Measurements from ENCODE around the gene FER.
"Not testable (repeated sequence)": the region's sequence is repeated elsewhere in the genome, so short reads cannot be mapped to it uniquely, and the experiment has no call there.

FER gene

DNA sequence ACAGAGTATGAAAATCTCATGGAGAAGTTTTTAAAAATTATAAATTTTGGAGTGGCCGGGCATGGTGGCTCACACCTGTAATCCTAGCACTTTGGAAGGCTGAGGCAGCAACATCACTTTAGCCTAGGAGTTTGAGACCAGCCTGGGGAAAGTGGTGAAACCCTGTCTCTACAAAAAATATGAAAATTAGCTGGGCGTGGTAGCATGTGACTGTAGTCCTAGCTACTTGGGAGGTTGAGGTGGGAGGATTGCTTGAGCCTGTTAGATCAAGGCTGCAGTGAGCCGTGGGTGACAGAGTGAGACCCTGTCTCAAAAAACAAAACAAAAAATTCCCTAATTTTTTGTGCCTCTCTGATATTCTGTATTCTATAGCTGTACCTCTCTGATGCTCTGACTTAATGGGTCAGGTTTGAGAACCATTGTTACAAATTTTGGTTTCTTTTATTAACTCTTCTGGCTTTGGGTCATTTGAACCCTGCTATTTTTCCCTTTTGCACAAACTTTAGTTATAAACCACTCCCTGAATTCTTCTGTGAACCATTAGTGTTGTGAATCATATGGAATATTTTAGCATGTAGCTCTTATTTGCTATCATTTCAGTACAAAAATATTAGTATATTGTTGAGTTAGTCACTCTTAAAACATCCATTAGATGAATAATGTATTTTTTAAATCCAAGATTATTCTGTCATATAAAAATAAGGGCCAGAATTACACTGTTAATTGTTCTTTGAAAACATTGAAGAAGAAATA is 51.0 kb downstream of the FER start:
- DNase-seq (ENCODE audit: low spot score): no peak

DNA sequence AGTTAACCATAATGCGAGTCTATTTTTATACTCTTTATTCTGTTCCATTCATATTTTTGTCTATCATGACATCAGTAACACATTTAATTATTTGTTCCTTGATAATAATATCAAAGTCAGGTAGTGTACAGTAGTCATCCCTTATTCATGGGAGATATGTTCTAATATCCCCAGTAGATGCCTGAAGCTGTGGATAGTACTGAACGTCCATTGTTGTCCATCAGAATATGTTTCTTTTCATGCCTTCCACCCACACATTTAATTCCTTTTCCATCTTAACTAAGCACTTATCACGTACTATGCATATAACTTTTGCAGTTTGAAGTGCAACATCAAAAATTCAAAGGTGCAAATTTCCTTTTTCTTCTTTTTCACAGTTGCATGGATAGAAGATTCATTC is 53.6 kb downstream of the FER start:
- no peak for DNase-seq (ENCODE audit: low spot score)

DNA sequence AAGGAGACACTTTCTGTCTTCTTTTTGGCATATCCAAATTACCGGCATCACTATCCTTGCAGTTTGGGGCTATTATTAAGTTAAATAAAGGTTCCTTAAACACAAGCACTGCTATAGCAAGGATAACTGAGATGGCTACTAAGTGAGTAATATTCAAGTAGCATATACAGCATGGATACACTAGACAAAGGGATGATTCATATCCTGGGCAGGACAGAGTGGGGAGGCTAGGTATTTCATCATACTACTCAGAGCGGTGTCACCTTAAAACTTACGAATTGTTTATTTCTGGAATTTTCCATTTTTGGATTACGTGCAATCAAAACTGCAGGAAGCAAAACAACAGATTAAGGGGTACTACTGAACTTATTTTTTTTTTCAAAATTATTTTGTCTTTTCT is 54.1 kb downstream of the FER start:
- DNase-seq (ENCODE audit: low spot score): no peak

DNA sequence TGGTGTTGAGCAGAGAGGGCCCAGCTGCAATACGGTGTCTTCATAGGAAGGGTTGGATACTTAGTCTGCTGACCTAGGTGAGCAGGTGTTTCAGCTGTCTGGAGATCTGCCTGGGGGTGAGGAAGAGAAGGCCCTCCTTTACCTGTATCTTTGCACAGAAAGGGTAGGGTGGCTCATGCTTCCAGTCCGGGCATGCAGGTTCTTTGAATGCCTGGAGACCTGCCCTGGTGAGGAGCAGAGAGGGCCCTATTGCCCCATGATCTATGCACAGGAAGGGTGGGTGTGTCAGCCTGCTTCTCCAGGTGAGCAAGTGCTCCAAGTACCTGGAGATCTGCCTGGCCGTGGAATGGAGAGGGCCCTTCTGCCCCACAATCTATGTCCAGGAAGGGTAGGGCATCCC is 63.0 kb downstream of the FER start:
- DNase-seq (ENCODE audit: low spot score): no peak

DNA sequence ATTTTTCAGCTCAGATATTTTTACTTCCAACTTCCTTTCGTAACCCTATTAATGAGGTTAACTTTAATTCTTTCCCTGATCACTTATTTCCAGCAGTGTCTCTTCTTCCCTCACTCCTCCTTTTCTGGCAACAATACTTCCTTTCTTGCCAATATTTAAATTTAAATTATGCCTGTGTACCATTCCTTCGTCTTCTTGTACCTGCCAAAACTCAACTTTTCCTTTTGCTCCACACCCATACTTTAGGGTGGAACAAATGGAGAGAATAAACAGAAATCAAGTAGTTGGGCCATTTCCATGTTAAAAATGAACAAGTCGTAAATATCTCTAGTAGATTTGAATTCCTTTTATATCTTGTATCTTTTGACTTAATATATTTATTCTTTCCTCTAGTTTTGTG is 66.0 kb downstream of the FER start:
- DNase-seq (ENCODE audit: low spot score): no peak

DNA sequence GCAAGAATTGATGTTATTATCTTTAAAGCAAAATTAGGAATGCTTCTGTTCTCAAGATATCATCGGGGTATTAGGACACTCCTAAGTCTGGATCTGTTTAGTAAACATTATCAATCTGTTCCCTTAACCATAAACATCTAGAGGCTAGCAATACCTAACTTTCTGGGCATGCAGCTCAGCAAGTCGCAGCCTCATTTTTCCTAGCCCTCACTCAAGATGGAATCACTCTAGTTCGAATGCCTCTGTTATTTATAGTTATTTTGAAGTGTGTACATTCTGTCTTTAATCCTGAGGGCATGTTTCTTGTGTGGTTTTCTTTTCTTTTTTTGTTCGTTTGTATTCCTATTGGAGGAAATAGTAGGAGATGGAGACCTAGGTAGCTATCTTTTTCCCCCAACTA is 66.9 kb downstream of the FER start:
- DNase-seq (ENCODE audit: low spot score): no peak

DNA sequence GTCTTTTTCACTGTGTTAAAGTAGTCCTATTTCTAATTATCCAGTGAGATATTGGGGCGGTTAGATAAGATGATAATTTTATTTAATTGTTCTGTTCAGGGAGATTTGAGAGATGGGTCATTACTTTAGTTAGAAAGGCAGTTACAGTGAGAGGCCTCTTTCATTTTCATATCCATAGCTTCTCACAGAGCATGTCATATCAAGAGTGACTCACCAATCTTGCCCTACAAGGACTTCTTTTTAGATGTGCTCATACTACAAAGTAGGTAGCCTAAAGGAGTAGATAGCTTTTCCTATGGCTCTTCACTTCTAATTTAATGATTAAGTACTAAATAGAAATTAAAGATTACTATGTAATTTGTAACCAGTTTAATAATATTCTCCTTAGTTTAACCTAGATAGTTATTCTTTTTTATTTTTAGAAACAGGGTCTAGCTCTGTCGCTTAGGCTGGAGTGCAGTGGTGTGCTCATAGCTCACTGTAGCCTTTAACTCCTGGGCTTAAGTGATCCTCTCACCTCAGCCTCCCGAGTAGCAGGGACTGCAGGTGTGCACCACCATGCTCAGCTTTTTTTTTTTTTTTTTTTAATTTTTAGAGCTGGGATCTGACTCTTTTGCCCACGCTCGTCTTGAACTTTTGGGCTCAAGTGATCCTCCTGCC is 71.0 kb downstream of the FER start:
- DNase-seq (ENCODE audit: low spot score): no peak

DNA sequence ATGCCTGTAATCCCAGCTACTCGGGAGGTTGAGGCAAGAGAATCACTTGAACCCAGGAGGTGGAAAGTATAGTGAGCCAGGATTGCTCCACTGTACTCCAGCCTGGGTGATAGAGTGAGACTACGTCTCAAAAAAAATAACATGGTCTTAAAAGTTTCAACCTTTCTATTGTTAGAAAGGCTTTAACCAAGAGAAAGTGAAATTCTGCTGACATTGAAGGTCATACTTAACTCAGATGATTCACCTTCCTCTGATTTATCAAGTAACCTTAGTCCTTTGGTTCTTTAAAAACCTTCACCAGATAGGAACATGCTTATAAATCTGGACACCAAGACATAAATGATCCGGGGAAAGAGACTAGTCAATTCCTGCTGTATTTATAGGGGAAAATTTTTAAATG is 73.3 kb downstream of the FER start:
- DNase-seq (ENCODE audit: low spot score): no peak

DNA sequence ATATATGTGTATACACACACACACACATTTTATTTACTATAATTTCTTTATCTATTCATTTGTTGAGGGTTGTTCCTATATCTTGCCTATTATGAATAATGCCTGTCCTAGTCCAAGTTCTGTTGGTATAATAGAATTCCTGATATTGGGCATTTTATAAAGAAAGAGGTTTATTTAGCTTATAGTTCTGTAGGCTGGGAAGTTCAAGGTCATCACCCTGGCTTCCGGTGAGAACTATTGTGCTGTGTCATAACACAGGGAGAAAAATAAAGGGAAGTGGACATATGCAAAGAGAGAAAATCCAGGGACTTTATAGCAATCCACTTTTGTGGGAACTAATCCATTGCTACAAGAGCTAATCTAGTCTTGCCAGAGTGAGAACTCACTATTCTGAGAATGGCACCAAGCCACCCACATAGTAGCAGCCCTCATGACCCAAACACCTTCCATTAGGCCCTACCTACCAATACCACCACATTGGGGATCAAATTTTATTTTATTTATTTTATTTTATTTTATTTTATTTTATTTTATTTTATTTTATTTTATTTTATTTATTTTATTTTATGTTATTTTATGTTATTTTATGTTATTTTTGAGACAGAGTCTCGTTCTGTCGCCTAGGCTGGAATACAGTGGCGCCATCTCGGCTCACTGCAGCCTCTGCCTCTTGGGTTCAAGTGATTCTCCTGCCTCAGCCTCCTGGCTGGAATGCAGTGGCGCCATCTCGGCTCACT is 74.7 kb downstream of the FER start:
- no peak for DNase-seq (ENCODE audit: low spot score)

DNA sequence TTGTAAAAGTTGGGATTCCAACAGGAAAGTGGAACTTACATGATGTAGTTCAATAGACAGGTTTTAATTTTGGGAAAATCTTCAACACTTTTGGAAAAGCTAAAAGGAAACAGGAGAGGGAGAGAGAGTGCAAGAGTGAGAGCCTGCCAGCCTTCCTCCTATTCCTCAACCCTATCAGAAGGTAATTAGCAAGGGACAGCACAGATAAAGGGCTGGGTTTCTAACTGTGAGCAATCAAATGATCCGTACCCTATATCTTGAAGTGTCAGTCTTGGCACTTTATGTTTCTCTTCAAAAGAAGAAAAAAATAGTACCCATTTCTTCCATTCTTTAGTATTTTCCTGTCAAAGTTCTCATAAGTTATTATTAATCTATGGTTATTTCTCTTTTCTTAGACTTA is 79.4 kb downstream of the FER start:
- no peak for DNase-seq (ENCODE audit: low spot score)

DNA sequence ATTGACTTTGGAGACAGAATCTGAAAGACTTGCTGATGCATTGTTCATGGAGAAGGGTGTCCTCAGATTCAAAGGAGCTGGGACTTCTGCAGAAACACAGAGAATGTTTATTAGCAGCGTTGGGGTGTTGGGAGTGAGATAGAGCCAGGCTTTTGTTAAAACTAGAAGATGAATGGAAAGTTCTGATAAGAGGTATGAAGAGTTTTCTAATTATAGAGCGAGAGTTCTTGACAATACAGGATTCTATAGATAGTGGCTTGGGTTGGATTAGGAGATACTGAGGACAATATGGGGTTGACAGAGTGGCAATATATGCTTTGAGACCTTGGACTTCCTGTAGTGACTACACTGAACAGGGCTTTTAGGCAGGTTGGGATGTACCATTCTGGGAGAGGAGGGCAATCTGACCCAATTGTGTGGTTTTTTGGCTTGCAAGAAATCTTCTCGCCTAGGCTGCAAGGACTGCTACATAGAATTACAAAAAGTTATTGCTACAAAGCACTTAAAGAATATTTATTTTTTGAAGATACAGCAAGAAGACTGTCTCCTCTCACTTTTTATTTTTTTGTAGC is 83.1 kb downstream of the FER start:
- no peak for DNase-seq (ENCODE audit: low spot score)

DNA sequence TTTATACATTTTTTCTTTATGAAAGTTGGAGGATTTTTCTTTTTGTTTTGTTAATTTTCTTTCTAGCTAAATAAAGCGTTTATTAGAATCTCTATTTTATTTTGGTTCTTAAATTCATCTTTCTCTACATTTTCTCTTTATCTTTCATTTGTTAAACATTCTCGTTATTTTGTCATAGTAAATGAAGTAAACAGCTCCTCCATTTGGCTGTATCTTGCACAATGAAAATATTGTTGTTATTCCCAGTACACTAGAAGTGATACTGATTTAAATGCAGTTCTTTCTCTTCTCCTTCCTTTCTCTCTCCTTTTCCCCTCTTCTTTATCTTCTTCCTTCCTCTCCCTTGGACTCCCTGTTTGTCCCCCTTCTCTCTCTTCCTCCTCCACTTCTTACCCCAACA is 88.8 kb downstream of the FER start:
- no peak for DNase-seq (ENCODE audit: low spot score)

DNA sequence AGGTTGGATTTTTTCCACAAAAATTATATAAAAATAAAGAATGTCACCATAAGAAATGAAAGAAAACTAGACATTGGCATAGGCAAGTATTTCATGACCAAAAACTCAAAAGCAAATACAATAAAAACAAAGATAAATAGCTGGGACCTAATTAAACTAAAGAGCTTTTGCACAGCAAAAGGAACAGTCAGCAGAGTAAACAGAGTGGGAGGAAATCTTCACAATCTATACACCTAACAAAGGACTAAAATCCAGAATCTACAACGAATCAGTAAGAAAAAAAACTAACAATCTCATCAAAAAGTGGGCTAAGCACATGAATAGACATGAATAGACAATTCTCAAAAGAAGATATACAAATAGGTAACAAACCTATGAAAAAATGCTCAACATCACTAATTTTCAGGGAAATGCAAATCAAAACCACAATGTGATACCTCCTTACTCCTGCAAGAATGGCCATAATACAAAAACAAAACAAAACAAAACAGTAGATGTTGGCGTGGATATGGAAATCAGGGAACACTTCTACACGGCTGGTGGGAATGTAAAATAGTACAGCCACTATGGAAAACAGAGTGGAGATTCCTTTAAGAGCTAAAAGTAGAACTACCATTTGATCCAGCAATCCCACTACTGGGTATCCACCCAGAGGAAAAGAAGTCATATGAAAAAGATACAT is 94.7 kb downstream of the FER start:
- not testable (repeated sequence) for DNase-seq (ENCODE audit: low spot score)

DNA sequence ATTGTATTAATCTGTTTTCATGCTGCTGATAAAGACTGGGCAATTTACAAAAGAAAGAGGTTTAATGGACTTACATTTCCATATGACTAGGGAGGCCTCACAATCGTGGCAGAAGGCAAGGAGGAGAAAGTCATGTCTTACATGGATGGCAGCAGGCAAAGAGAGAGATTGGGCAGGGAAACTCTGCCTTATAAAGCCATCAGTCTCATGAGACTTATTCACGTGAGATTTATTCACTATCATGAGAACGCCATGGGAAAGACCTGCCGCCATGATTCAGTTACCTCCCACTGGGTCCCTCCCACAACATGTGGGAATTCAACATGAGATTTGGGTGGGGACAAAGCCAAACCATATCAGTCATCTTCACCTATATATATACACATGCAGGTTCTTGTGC is 103.4 kb downstream of the FER start:
- not testable (repeated sequence) for DNase-seq (ENCODE audit: low spot score)

DNA sequence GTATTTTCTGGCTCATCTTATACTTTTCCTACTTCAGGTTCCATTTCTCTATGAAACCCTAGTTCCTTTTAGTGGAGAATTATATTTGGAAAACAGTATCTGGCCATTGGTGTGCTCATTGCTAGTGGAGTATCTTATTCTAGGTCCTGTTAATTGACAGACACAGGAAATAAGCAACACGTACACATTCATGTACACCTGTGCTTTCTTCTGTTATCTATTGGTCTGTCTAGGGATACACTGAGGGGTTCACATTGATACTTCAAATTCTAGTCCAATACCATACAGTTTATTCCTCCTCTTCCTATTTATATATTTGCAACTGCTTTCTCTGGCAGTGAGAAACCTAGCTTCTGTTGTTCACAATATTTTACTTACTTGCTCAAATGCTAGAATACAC is 110.2 kb downstream of the FER start:
- no peak for DNase-seq (ENCODE audit: low spot score)

DNA sequence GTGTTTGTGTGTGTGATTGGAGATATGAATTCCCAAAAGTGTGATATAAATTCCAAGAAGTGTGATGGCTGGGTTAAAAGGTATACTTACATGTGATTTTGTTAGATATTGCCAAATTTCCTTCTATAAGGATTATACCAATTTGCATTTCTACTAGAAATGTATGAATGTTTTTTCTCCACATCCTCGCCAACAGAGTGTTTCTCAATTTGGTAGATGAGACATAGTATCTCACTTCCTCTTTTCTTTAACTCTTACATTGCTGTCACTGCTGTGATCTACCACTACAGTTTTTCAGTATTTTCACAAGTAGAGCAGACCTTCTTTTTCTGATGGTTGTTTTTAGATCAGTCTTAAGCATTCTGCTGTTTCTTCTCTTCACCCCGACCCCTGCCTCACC is 111.3 kb downstream of the FER start:
- peak; percentile 12 for DNase-seq (ENCODE audit: low spot score)

DNA sequence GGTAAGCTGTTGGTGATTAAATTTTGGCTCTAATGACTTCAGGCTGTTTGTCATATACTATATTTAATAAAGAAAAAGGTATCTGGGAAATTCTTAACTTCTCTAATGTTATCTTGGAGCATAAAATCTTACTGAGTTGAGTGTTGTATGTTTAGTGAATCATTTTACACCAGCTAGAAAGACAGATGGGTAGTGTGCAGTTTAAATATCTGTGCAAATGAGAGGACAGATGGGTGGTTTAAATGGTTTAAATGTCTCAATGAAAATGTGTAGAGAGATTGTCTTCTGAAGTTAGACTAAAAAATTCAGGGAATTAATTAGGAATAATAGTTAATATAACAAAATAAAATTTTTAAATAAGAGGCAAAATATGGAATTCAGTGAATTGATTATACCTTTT is 114.5 kb downstream of the FER start:
- no peak for DNase-seq (ENCODE audit: low spot score)

DNA sequence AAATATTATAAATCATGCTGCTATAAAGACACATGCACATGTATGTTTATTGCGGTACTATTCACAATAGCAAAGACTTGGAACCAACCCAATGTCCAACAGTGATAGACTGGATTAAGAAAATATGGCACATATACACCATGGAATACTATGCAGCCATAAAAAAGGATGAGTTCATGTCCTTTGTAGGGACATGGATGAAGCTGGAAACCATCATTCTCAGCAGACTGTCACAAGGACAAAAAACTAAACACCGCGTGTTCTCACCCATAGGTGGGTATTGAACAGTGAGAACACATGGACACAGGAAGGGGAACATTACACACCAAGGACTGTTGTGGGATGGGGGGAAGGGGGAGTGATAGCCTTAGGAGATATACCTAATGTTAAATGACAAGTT is 118.4 kb downstream of the FER start:
- DNase-seq (ENCODE audit: low spot score): not testable (repeated sequence)

DNA sequence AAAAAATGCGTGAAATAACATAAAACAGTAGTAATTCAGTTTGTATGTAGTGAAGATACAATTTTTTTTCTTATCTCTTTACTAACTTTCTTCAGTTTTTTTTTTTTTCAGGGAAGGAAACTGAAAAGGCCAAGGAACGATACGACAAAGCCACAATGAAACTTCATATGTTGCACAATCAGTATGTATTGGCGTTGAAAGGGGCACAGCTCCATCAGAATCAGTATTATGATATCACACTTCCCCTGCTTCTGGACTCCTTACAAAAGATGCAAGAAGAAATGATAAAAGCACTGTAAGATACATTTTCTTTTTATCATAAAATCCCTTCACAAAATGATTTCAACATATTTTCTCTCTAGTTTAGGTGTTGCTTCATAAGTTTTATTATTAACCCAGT is 120.0 kb downstream of the FER start:
- no peak for DNase-seq (ENCODE audit: low spot score)

DNA sequence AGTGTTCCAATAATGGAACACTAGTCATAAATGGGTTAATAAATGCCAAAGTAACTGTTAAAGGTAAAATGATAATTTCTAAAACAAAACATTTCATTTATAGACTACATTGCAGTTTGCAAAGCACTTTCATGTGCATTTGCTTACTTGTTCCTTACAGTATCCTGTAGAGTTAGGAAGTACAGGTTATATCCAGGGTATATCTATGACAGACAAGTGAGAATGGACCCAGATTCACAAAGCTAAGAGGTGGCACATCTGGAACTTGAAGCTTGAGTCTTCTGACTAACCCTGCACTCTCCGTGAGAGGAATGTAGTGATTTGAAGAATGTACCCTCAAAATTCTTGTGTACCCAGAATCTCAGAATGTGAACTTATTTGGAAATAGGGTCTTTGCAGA is 121.4 kb downstream of the FER start:
- DNase-seq (ENCODE audit: low spot score): no peak

DNA sequence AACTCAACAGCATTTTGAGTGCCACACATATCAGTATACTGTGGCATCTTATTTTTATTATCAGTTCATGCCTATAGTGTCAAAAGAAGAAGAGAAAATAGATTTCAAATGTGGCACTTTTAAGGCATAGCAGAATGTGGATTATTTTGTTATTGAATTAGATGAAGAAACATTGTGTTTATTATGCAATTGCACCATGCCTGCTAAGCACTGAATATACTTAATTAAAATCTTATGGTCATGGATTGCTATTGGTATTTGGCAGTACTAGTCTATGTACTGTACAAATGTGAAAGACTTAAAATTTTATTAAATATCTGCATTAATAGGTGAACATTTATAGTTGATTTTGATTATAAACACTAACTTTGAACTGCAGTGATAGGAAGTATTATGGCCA is 128.8 kb downstream of the FER start:
- no peak for DNase-seq (ENCODE audit: low spot score)

DNA sequence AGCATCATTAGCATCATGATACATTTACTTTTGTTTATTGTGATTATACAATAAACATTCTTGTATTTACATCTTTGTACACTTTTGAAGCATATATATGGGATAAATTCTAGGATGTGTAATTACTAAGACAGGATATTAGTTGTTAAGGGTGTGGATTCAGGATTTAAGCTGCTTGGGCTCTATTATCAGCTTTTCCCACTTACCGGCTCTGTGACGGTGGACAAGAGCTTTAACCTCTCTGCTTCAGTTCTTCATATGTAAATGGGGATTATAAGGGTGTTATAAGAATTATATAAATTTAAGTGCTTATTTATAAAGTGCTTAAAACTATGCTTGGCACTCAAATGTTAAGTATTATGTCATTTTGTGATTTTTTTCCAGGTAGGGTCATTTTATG is 131.1 kb downstream of the FER start:
- DNase-seq (ENCODE audit: low spot score): no peak
